HL-60 (cell line): ENCODE measurements around the gene LRRC31.

Experiments used
- DNase-seq, 2 experiments: peaks; one replicate each; pipeline ENCODE4 v3.0.0-alpha.2; 2010 to 2020; ENCODE audit warnings: low read depth in 1 of 2, low spot score in 1 of 2
- H3K27ac ChIP-seq: fragments of 250-450 bp; sonication (Bioruptor Pico); replicated peaks from 2 replicates; pipeline ENCODE4 v1.5.1; 2020; ENCODE audit warnings: mild to moderate bottlenecking, moderate library complexity
- H3K27me3 ChIP-seq: fragments of 250-450 bp; sonication (Bioruptor Pico); 2 replicates; pipeline ENCODE4 v1.5.1; 2021; ENCODE audit warnings: mild to moderate bottlenecking, moderate library complexity; ENCODE audit not compliant: insufficient read depth, poor library complexity, severe bottlenecking
- H3K4me3 ChIP-seq: replicated peaks from 2 replicates; pipeline ENCODE4 v1.5.1; 2011; ENCODE audit warnings: mild to moderate bottlenecking, control low read depth, low read length; ENCODE audit not compliant: insufficient read depth
- GABPA ChIP-seq: IDR thresholded peaks from 2 replicates; pipeline ENCODE4 v1.6.1; 2012; ENCODE audit warnings: low read depth
- POLR2AphosphoS5 ChIP-seq: IDR thresholded peaks from 2 replicates; pipeline ENCODE4 v1.6.1; 2012; ENCODE audit warnings: low read depth
- SPI1 ChIP-seq: IDR thresholded peaks from 2 replicates; pipeline ENCODE4 v1.6.1; 2012; ENCODE audit warnings: low read depth, mild to moderate bottlenecking, borderline replicate concordance
- TF ChIP-seq, protein P1 (sequence below): IDR thresholded peaks from 2 replicates; pipeline ENCODE4 v1.6.1; 2012; ENCODE audit warnings: low read depth; ENCODE audit not compliant: insufficient replicate concordance
- TF ChIP-seq, protein P2 (sequence below): IDR thresholded peaks from one replicate; pipeline ENCODE4 v1.5.1; 2011; ENCODE audit warnings: low read length, control low read depth, inconsistent platforms; ENCODE audit not compliant: insufficient read depth

Gene LRRC31

DNA sequence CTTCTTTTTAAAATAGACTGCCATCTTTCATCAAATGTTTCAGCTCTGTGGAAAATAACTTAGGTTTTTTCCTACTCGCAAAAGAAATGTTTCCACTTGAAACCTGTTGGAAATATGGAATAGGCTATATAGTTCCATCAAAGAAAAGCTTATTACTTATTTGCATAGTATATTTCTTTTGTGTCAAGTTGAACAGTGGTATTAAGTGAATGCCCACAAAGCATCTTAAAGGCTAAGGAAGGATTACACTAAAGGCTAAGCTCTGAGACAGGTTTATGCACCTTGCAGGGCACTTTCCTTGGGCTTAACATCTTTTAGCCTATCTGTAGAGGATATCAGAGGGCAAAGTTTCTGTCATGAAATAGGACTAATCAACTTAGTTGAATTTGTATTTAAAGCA lies 41.5 kb upstream of the LRRC31 start, which contains the start of gene SAMD7:
SAMD7 (plus strand) TSS at position 301 of the 400 bp plus-strand sequence. CDS start 7,927 bp downstream, outside the sequence.
- no peak within 1 kb of the TSS for H3K4me3 ChIP-seq
- TF ChIP-seq, protein P1, sequence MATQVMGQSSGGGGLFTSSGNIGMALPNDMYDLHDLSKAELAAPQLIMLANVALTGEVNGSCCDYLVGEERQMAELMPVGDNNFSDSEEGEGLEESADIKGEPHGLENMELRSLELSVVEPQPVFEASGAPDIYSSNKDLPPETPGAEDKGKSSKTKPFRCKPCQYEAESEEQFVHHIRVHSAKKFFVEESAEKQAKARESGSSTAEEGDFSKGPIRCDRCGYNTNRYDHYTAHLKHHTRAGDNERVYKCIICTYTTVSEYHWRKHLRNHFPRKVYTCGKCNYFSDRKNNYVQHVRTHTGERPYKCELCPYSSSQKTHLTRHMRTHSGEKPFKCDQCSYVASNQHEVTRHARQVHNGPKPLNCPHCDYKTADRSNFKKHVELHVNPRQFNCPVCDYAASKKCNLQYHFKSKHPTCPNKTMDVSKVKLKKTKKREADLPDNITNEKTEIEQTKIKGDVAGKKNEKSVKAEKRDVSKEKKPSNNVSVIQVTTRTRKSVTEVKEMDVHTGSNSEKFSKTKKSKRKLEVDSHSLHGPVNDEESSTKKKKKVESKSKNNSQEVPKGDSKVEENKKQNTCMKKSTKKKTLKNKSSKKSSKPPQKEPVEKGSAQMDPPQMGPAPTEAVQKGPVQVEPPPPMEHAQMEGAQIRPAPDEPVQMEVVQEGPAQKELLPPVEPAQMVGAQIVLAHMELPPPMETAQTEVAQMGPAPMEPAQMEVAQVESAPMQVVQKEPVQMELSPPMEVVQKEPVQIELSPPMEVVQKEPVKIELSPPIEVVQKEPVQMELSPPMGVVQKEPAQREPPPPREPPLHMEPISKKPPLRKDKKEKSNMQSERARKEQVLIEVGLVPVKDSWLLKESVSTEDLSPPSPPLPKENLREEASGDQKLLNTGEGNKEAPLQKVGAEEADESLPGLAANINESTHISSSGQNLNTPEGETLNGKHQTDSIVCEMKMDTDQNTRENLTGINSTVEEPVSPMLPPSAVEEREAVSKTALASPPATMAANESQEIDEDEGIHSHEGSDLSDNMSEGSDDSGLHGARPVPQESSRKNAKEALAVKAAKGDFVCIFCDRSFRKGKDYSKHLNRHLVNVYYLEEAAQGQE: no peak
- no peak for TF ChIP-seq GABPA
- no peak for TF ChIP-seq POLR2AphosphoS5
- TF ChIP-seq, protein P2, sequence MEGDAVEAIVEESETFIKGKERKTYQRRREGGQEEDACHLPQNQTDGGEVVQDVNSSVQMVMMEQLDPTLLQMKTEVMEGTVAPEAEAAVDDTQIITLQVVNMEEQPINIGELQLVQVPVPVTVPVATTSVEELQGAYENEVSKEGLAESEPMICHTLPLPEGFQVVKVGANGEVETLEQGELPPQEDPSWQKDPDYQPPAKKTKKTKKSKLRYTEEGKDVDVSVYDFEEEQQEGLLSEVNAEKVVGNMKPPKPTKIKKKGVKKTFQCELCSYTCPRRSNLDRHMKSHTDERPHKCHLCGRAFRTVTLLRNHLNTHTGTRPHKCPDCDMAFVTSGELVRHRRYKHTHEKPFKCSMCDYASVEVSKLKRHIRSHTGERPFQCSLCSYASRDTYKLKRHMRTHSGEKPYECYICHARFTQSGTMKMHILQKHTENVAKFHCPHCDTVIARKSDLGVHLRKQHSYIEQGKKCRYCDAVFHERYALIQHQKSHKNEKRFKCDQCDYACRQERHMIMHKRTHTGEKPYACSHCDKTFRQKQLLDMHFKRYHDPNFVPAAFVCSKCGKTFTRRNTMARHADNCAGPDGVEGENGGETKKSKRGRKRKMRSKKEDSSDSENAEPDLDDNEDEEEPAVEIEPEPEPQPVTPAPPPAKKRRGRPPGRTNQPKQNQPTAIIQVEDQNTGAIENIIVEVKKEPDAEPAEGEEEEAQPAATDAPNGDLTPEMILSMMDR: no peak
- TF ChIP-seq SPI1: no peak
- no peaks in the 10 kb centered on the region for H3K27me3 ChIP-seq
- no peak within 1 kb of the TSS for H3K27ac ChIP-seq
- DNase-seq: no peak

DNA sequence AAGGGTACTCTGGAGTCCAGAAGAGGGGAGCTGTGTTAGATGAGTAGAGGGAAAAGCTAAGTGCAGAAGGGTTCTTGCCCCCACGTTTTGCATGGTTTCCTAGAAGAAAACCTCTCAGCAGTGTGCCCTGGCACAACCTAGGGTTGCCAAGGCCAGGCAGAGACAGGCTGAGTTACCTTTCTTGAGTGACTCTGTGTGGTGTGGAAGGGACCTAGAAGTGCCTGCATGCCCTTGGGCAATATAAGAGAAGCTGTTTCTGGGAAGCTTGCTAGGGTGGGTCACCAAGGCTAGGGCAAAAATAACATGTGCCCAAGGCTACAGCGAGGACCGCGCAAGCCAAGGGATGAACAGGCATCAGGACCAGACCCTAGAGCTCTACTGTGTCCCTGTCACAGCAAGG lies 38.2 kb upstream of the LRRC31 start:
- H3K27me3 ChIP-seq: no peaks in the 10 kb centered on the region
- no peak for DNase-seq
- H3K27ac ChIP-seq: no peak overlapping the region
- TF ChIP-seq, protein P2: no peak
- TF ChIP-seq SPI1 (no peak), GABPA (no peak), POLR2AphosphoS5 (no peak)
- TF ChIP-seq, protein P1: no peak
- no peak overlapping the region for H3K4me3 ChIP-seq

DNA sequence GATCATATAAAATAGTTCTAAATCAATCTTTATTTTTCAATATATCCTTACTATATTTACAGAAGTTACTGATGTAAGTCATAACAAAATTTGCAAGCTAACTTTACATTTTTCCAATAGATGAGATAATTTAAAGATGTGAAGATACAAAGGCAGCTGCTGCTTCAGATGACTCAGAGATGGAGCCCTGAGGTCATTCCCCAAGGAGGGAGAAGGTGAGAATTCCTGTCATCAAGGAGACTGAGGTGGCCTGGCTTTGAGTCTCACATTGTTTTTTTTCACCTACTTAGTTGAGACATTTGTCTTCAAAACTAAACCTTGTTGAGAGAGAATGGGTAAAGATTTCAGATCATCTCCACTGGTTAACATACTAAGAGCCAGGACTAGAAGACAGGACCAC lies 37.7 kb upstream of the LRRC31 start:
- TF ChIP-seq, protein P2: no peak
- no peak for TF ChIP-seq GABPA
- TF ChIP-seq, protein P1: no peak
- TF ChIP-seq SPI1: no peak
- no peak for TF ChIP-seq POLR2AphosphoS5
- no peak overlapping the region for H3K27ac ChIP-seq

More for the DNA sequence above, 37.7 kb upstream of the LRRC31 start:
- DNase-seq: no peak
- Histone ChIP-seq H3K27me3 (no peaks in the 10 kb centered on the region), H3K4me3 (no peak overlapping the region)
